ENCODE measurements around the gene RFC2.

- TF ChIP-seq CTCF (conservative IDR thresholded peaks at IDR 0.05; ENCODE audit: low read length) = no peak
- TF ChIP-seq EZH2phosphoT487 (IDR thresholded peaks at IDR 0.05; ENCODE audit: borderline replicate concordance, low read depth, low read length) = no peak
Measured at GRCh38 chr7:74221713-74222112, 32.5 kb downstream of the RFC2 start.

All from OCI-LY7 (cell line).